Epithelial cell of proximal tubule (primary cell): ENCODE results near the gene GRHPR. TPM values are rescaled to one million over a fixed set of nuclear protein-coding genes. Genes with fewer than 3 reads are reported as not detected.
"Not testable (repeated sequence)": the region's sequence is repeated elsewhere in the genome, so short reads cannot be mapped to it uniquely, and the experiment has no call there.

Experiments used
- DNase-seq: peaks from one replicate; pipeline ENCODE4 v3.0.0-alpha.2; 2011; ENCODE audit warnings: low read depth
- H3K4me3 ChIP-seq: 2 replicates; pipeline ENCODE4 v1.5.1; 2011; ENCODE audit warnings: low read depth, mild to moderate bottlenecking, low read length
- total RNA-seq: library from RNA; depleted of rRNA; stranded (reverse); fragments of >200 nt; gene quantifications from 2 replicates; pipeline ENCODE4 v1.2.3, GENCODE V29; 2015
- TF ChIP-seq, protein P1 (sequence below): conservative IDR thresholded peaks from 2 replicates; pipeline ENCODE4 v1.5.1; 2012; ENCODE audit warnings: low read depth, mild to moderate bottlenecking, low read length

The GRHPR gene
- total RNA-seq, 1 donor from 2014 or later, result 138 TPM

- no peak for DNase-seq
- TF ChIP-seq, protein P1, sequence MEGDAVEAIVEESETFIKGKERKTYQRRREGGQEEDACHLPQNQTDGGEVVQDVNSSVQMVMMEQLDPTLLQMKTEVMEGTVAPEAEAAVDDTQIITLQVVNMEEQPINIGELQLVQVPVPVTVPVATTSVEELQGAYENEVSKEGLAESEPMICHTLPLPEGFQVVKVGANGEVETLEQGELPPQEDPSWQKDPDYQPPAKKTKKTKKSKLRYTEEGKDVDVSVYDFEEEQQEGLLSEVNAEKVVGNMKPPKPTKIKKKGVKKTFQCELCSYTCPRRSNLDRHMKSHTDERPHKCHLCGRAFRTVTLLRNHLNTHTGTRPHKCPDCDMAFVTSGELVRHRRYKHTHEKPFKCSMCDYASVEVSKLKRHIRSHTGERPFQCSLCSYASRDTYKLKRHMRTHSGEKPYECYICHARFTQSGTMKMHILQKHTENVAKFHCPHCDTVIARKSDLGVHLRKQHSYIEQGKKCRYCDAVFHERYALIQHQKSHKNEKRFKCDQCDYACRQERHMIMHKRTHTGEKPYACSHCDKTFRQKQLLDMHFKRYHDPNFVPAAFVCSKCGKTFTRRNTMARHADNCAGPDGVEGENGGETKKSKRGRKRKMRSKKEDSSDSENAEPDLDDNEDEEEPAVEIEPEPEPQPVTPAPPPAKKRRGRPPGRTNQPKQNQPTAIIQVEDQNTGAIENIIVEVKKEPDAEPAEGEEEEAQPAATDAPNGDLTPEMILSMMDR, result no peak
- H3K4me3 ChIP-seq, result no peak overlapping the region
Observed at GRCh38 chr9:37468620-37469019, 46.1 kb downstream of the GRHPR start.

- peak; percentile 95 for DNase-seq
- TF ChIP-seq, protein P1, result no peak
Observed at GRCh38 chr9:37471942-37472684, 49.6 kb downstream of the GRHPR start.

GRCh38 chr9:37473982-37474381 lies 51.5 kb downstream of the GRHPR start:
- not testable (repeated sequence) for H3K4me3 ChIP-seq, DNase-seq

More at GRCh38 chr9:37471942-37472684, 49.6 kb downstream of the GRHPR start:
- H3K4me3 ChIP-seq, result peak overlapping the region; percentile 46

- TF ChIP-seq, protein P1, result no peak
- DNase-seq, result no peak
- no peak overlapping the region for H3K4me3 ChIP-seq
Observed at GRCh38 chr9:37474438-37474837, 51.9 kb downstream of the GRHPR start.

- DNase-seq, result no peak
- no peak overlapping the region for H3K4me3 ChIP-seq
- TF ChIP-seq, protein P1, result no peak
Observed at GRCh38 chr9:37476930-37477329, 54.4 kb downstream of the GRHPR start.

DNA sequence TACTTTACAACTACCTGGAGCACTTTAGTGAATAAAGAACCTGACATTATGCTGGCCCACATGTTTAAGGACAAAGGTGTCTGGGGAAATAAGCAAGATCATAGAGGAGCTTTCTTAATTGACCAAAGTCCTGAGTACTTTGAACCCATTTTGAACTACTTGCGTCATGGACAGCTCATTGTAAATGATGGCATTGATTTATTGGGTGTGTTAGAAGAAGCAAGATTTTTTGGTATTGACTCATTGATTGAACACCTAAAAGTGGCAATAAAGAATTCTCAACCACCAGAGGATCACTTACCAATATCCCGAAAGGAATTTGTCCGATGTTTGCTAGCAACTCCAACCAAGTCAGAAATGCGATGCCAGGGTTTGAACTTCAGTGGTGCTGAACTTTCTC lies 54.9 kb downstream of the GRHPR start:
- not testable (repeated sequence) for H3K4me3 ChIP-seq, DNase-seq

DNA sequence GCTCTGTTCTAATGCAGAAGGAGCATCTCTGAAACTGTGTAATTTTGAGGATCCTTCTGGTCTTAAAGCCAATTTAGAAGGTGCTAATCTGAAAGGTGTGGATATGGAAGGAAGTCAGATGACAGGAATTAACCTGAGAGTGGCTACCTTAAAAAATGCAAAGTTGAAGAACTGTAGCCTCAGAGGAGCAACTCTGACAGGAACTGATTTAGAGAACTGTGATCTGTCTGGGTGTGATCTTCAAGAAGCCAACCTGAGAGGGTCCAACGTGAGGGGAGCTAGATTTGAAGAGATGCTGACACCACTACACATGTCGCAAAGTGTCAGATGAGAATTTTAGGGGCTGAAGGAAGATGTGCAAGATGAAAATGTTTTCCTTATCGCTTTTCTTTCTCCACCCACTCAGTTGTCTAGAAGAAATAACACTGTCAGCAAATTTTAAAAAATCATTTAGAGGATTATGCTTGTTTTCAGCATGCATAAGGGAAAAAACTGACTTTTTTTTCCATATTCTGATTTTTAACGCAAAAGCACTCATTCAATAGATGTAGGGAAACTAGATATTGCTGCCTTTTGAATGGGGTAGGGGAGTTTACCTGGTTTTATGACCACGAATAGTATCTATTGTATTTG lies 55.6 kb downstream of the GRHPR start:
- not testable (repeated sequence) for H3K4me3 ChIP-seq, DNase-seq

DNA sequence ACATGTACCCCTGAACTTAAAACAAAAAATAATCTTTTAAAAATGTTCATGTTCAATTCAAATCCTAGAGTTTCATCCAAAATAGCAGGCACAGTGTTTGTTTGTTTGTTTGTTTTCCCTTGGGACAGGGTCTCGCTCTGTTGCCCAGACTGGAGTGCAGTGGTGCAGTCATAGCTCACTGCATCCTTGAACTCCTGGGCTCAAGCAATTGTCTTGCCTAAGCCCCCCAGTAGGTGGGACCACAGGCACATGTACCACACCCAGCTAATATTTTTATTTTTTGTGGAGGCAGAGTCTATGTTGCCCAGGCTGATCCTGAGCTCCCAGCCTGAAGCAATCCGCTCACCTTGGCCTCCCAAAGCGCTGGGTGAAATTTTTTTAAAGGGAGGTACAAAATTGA lies 58.3 kb downstream of the GRHPR start:
- no peak overlapping the region for H3K4me3 ChIP-seq
- TF ChIP-seq, protein P1, result no peak
- no peak for DNase-seq
